ENCODE data around the gene IL16.

Gene IL16

DNA sequence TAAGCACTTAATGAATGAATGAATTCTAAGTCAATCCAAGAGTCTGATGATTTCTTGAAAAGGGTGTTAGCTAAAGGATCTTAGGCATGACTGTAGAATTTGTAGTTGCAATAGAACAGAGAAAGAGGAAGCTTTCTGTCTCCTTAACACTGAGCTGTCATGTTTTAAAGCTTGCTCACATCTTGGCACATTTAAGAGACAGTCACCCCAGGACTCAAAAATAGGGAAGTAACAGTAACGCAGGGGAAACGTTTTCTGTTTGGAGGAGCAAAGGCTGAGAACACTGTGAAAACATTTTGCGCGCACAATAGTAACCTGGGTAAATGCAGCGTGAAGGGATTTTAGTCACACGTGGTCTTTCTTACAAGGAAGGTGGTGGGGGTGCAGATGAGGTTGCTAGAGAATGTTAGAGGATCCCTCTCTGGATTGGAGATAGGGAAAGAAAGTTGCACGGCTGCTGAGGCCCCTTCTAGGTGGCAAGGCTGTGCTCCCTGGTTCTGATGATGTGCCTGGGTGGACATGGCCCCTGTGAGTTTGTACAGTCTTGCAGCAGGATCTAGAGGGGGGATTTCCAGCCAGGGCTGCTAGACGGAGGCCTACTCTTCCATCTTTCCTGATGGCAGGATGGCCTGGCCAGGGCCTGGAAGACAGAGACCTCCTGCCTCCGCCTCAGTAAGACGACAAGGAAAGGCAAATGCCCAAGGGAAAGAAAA is 115.2 kb downstream of the IL16 start:
- H3K36me3 ChIP-seq = no peaks in the 10 kb centered on the region
- TF ChIP-seq, protein P1, sequence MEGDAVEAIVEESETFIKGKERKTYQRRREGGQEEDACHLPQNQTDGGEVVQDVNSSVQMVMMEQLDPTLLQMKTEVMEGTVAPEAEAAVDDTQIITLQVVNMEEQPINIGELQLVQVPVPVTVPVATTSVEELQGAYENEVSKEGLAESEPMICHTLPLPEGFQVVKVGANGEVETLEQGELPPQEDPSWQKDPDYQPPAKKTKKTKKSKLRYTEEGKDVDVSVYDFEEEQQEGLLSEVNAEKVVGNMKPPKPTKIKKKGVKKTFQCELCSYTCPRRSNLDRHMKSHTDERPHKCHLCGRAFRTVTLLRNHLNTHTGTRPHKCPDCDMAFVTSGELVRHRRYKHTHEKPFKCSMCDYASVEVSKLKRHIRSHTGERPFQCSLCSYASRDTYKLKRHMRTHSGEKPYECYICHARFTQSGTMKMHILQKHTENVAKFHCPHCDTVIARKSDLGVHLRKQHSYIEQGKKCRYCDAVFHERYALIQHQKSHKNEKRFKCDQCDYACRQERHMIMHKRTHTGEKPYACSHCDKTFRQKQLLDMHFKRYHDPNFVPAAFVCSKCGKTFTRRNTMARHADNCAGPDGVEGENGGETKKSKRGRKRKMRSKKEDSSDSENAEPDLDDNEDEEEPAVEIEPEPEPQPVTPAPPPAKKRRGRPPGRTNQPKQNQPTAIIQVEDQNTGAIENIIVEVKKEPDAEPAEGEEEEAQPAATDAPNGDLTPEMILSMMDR (IDR thresholded peaks at IDR 0.05; ENCODE audit: low read depth, low read length) = no peak
- no peak for DNase-seq
- no peaks in the 10 kb centered on the region for H3K4me1 ChIP-seq
- no peaks in the 10 kb centered on the region for H3K27me3 ChIP-seq
- H3K9me3 ChIP-seq = no peaks in the 10 kb centered on the region
- H3K4me3 ChIP-seq (ENCODE audit: low read depth, low read length) = no peak overlapping the region

- DNase-seq = no peak
- H3K4me3 ChIP-seq (ENCODE audit: low read depth, low read length) = no peak overlapping the region
- H3K4me1 ChIP-seq = no peaks in the 10 kb centered on the region
- no peaks in the 10 kb centered on the region for H3K27me3 ChIP-seq
- no peaks in the 10 kb centered on the region for H3K9me3 ChIP-seq
- no peaks in the 10 kb centered on the region for H3K36me3 ChIP-seq
- TF ChIP-seq, protein P1 (IDR thresholded peaks at IDR 0.05; ENCODE audit: low read depth, low read length) = no peak
Observed at GRCh38 chr15:81312790-81313543, 116.3 kb downstream of the IL16 start.

GRCh38 chr15:81313686-81314085 is 117.0 kb downstream of the IL16 start:
- no peak for DNase-seq
- no peak overlapping the region for H3K4me3 ChIP-seq (ENCODE audit: low read depth, low read length)
- TF ChIP-seq, protein P1 (IDR thresholded peaks at IDR 0.05; ENCODE audit: low read depth, low read length) = no peak
- no peaks in the 10 kb centered on the region for H3K36me3 ChIP-seq
- no peaks in the 10 kb centered on the region for H3K4me1 ChIP-seq
- H3K27me3 ChIP-seq = no peaks in the 10 kb centered on the region
- no peaks in the 10 kb centered on the region for H3K9me3 ChIP-seq

- no peak for DNase-seq
- no peaks in the 10 kb centered on the region for H3K4me1 ChIP-seq
- no peaks in the 10 kb centered on the region for H3K27me3 ChIP-seq
- no peaks in the 10 kb centered on the region for H3K36me3 ChIP-seq
- no peak overlapping the region for H3K4me3 ChIP-seq (ENCODE audit: low read depth, low read length)
- TF ChIP-seq, protein P1 (IDR thresholded peaks at IDR 0.05; ENCODE audit: low read depth, low read length) = no peak
- H3K9me3 ChIP-seq = no peaks in the 10 kb centered on the region
Observed at GRCh38 chr15:81314378-81314777, 117.7 kb downstream of the IL16 start.

GRCh38 chr15:81315452-81316175 is 118.9 kb downstream of the IL16 start:
- Histone ChIP-seq H3K9me3 (no peaks in the 10 kb centered on the region), H3K27me3 (no peaks in the 10 kb centered on the region), H3K4me3 (ENCODE audit: low read depth, low read length) (no peak overlapping the region), H3K4me1 (no peaks in the 10 kb centered on the region), H3K36me3 (no peaks in the 10 kb centered on the region)
- no peak for DNase-seq
- TF ChIP-seq, protein P1 (IDR thresholded peaks at IDR 0.05; ENCODE audit: low read depth, low read length) = no peak
